ENCODE results near the gene ANKRD2.
"Not testable (repeated sequence)": the region's sequence is repeated elsewhere in the genome, so short reads cannot be mapped to it uniquely, and the experiment has no call there.

Gene ANKRD2

GRCh38 chr10:97572214-97572989 is at the start of gene ANKRD2:
Gene ANKRD2, plus strand, starts transcription at chr10:97572779. Its CDS starts 10 bp downstream, at chr10:97572789.
- peak; percentile 93 for FAIRE-seq
- peak; percentile 79 for DNase-seq (ENCODE audit: insufficient read length, low spot score)

GRCh38 chr10:97522937-97523336 is 49.6 kb upstream of the ANKRD2 start:
- FAIRE-seq (no peak), DNase-seq (ENCODE audit: insufficient read length, low spot score) (no peak)

GRCh38 chr10:97525086-97525485 is 47.5 kb upstream of the ANKRD2 start:
- FAIRE-seq (no peak), DNase-seq (ENCODE audit: insufficient read length, low spot score) (no peak)

GRCh38 chr10:97525683-97526110 is 46.9 kb upstream of the ANKRD2 start:
- no peak for DNase-seq (ENCODE audit: insufficient read length, low spot score)
- FAIRE-seq, result no peak

- DNase-seq (ENCODE audit: insufficient read length, low spot score); FAIRE-seq: not testable (repeated sequence)
These were observed 43.7 kb upstream of the ANKRD2 start for GRCh38 chr10:97528876-97529275.

GRCh38 chr10:97529685-97530465 is 42.7 kb upstream of the ANKRD2 start:
- FAIRE-seq, result no peak
- DNase-seq (ENCODE audit: insufficient read length, low spot score), result no peak

- DNase-seq (ENCODE audit: insufficient read length, low spot score) (no peak), FAIRE-seq (no peak)
These were observed 41.1 kb upstream of the ANKRD2 start for GRCh38 chr10:97531401-97531986.

GRCh38 chr10:97532935-97533671 is 39.5 kb upstream of the ANKRD2 start:
- no peak for DNase-seq (ENCODE audit: insufficient read length, low spot score)
- no peak for FAIRE-seq

- no peak for DNase-seq (ENCODE audit: insufficient read length, low spot score)
- no peak for FAIRE-seq
These were observed 38.7 kb upstream of the ANKRD2 start for GRCh38 chr10:97533888-97534287.

GRCh38 chr10:97534746-97535367 is 37.7 kb upstream of the ANKRD2 start:
- peak; percentile 62 for DNase-seq (ENCODE audit: insufficient read length, low spot score)

GRCh38 chr10:97537186-97537869 is 35.3 kb upstream of the ANKRD2 start:
- DNase-seq (ENCODE audit: insufficient read length, low spot score) (no peak), FAIRE-seq (no peak)

More at GRCh38 chr10:97534746-97535367, 37.7 kb upstream of the ANKRD2 start:
- no peak for FAIRE-seq

GRCh38 chr10:97538411-97538810 is 34.2 kb upstream of the ANKRD2 start:
- FAIRE-seq (no peak), DNase-seq (ENCODE audit: insufficient read length, low spot score) (no peak)

- no peak for DNase-seq (ENCODE audit: insufficient read length, low spot score)
These were observed 33.7 kb upstream of the ANKRD2 start for GRCh38 chr10:97538839-97539238.

GRCh38 chr10:97539523-97540200 is 32.9 kb upstream of the ANKRD2 start:
- DNase-seq (ENCODE audit: insufficient read length, low spot score) (no peak), FAIRE-seq (no peak)

More at GRCh38 chr10:97538839-97539238, 33.7 kb upstream of the ANKRD2 start:
- no peak for FAIRE-seq

GRCh38 chr10:97540669-97541500 is 31.7 kb upstream of the ANKRD2 start:
- FAIRE-seq (no peak), DNase-seq (ENCODE audit: insufficient read length, low spot score) (no peak)

- DNase-seq (ENCODE audit: insufficient read length, low spot score) (no peak), FAIRE-seq (no peak)
These were observed 30.2 kb upstream of the ANKRD2 start for GRCh38 chr10:97542169-97543024.

GRCh38 chr10:97543025-97543546 is 29.5 kb upstream of the ANKRD2 start:
- FAIRE-seq, result no peak
- DNase-seq (ENCODE audit: insufficient read length, low spot score), result no peak
